GM21360 (cell line): ENCODE data around the gene ACMSD.
"Not testable (repeated sequence)": the region's sequence is repeated elsewhere in the genome, so short reads cannot be mapped to it uniquely, and the experiment has no call there.

Source experiments
- ATAC-seq: cut with Tn5 transposase; IDR thresholded peaks from one replicate; pipeline ENCODE4 v1.9.1; 2021; ENCODE audit warnings: mild to moderate bottlenecking, moderate library complexity; ENCODE audit not compliant: unreplicated experiment

The ACMSD gene

DNA sequence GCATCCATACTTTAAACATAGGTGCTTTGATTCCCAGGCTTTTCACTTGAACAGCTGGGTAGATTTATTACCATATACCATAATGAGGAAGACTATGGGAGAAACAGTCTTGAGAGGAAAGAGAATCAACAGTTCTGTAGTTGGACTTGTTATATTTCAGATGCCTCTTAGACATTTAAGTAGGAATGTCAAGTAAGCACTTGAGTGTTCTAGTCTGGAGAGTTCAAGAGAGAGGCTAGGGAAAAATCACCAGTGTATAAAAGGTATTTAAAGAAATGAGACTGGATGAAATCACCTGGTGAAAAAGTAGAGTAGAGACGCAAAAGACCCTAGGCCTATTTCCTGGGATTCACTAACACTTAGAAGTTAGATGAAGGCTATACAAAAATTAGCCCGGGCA lies 66.8 kb downstream of the ACMSD start:
- no peak for ATAC-seq

DNA sequence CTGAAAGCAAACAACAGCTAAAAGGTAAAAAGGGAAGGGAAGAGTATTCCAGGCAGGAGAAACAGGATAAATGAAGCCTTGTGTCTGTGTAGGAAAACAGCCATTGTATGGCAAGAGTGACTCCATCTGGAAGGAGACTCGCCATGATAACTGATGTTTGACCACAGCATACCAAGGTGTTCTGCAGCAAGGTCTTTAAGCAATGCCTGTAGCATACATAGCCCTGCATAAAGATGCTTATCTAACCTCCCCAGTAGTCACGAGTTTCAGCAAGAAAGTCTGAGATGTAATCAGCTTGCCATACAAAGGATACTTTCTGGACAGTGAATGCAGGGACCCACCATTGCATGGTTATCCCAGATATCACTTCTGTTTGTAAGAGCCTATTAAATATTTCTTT lies 68.3 kb downstream of the ACMSD start:
- ATAC-seq = no peak

GRCh38 chr2:134907441-134908116 lies 69.2 kb downstream of the ACMSD start:
- ATAC-seq = not testable (repeated sequence)

DNA sequence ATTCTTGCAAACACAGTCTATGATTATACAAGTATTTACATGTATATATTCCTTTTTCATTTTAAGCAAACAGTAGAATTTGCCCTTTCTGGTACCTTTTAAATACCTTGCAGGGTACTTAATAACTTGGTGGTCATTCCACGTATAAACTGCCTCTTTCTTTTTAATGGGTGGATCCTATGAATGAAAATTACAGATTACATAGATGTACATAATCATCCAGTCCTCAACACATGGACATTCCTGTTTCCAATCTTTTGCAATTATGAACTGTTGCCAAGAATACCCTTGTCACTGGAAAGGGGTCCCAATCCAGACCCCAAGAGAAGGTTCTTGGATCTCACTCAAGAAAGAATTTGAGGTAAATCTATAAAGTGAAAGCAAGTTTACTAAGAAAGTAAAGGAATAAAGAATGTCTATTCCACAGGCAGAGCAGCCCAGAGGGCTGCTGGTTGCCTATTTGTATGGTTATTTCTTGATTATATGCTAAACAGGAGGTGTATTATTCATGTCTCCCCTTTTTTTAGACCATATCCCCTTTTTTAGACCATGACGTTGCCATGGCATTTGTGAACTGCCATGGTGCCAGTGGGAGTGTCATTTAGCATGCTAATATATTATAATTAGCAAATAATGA lies 72.5 kb downstream of the ACMSD start:
- no peak for ATAC-seq

- no peak for ATAC-seq
Observed at GRCh38 chr2:134911400-134911785, 73.0 kb downstream of the ACMSD start.

DNA sequence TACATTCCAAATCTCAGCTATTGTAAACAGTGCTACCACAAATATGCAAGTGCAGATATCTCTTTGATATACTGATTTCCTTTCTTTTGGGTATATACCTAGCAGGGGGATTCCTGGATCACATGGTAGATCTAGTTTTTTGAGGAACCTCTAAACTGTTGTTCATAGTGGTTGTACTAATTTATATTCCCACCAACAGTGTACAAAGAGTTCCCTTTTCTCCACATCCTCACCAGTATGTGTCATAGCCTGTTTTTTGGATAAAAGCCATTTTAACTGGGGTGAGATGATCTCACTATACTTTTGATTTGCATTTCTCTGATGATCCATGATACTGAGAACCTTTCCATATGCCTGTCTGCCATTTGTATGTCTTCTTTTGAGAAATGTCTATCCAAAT lies 73.9 kb downstream of the ACMSD start:
- no peak for ATAC-seq

GRCh38 chr2:134917360-134917865 lies 79.0 kb downstream of the ACMSD start:
- no peak for ATAC-seq

DNA sequence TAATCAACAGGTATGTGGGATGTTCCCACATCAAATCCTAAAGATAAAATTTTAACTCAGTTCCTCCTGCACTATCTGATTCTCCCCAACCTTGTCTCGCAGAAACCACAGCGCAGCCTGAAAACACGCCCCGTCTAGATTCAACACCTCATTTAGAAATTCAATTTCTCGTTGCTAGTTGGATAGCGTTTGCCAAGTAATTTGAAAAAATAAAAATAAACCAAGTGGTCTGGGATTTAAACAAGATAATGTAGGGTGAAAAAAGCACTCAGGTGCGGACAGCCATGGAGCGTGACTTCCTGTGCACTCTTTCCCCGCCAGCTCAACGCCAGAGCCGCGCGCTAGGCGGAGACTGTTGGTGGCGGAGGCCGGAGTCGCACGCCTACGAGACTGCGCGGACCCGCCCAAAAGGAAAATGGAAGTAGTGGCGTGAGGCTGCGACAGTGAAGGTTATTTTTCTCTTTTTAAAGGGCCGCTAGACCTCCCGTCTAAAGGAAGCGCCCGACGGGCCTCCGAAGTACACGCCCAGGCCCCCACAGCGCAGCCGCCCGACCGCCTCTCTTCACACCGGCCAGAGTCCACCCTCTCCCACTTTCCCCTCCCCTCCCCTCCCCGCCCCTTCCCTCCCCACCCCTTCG lies 79.6 kb downstream of the ACMSD start:
- peak; percentile 73 for ATAC-seq

- peak; percentile 84 for ATAC-seq
Observed at GRCh38 chr2:134918526-134919340, 80.3 kb downstream of the ACMSD start, which contains the start of gene CCNT2. CCNT2 (plus strand) TSS chr2:134918822; CDS start chr2:134918855, 33 bp downstream.

GRCh38 chr2:134919341-134920210 lies 81.2 kb downstream of the ACMSD start:
- ATAC-seq = peak; percentile 6

DNA sequence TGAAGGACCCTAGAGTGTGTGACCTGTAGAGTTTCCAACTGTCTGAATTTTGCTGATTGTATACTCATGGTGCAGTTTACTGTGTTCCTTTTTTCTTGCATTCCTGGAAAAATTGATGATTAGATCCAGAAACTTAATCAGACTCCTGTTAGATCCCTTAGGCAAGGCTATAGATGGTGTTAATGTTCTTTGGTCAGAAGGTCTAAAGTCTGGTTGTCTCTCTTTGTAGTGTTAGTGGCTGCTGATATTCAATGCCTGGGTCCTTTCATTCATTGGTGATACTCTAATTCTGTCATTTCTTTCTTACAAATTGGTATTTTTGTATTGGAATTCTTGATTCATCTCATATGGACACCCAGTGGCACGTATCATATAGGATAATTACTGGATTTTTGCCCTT lies 86.5 kb downstream of the ACMSD start:
- no peak for ATAC-seq

GRCh38 chr2:134926231-134926931 lies 88.0 kb downstream of the ACMSD start:
- ATAC-seq = no peak

GRCh38 chr2:134927195-134927594 lies 88.8 kb downstream of the ACMSD start:
- ATAC-seq = no peak

GRCh38 chr2:134932864-134933526 lies 94.6 kb downstream of the ACMSD start:
- ATAC-seq = no peak

GRCh38 chr2:134933732-134934131 lies 95.3 kb downstream of the ACMSD start:
- ATAC-seq = no peak

DNA sequence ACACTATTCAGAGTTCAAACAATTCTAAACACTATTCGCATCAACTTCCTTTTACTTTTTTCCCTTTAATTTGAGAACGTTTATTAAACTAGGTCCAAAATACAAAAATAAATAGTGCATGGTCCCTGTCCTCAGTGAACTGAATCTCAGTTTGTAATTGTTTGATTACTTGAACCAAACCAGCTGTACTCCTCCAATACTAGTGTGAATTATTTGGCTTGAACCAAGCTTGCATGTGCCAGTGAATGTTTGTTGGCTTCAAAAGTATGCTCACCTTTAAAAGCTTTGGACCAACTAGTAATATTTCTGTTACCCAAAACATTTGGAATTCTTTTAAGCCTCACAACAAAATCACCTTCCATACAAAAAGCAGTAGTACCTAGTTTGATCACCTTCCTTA lies 95.7 kb downstream of the ACMSD start:
- ATAC-seq = no peak

GRCh38 chr2:134934641-134935040 lies 96.2 kb downstream of the ACMSD start:
- ATAC-seq = no peak

- no peak for ATAC-seq
Observed at GRCh38 chr2:134936691-134937090, 98.3 kb downstream of the ACMSD start.

- ATAC-seq = no peak
Observed at GRCh38 chr2:134943540-134943939, 105.1 kb downstream of the ACMSD start.
